ENCODE results near the gene NLRP10. TPM values are rescaled to one million over a fixed set of nuclear protein-coding genes. Genes with fewer than 3 reads are reported as not detected.

The NLRP10 gene
- total and polyA plus RNA-seq, 9 donors, result not detected

Other genes starting within 250 kb of the NLRP10 start
- gene OR5P2, start 168.5 kb downstream of the NLRP10 start, total RNA-seq, result not detected
- gene OR5P2, start 168.5 kb downstream of the NLRP10 start, polyA plus RNA-seq (ENCODE audit: insufficient read depth in 1 of 8, insufficient read length in 8 of 8, low replicate concordance in 1 of 8), result not detected
- gene OR5P3, start 134.6 kb downstream of the NLRP10 start, total RNA-seq, result not detected
- under 1 TPM in 1 of 8 donors, not detected in 7; 0.27 TPM for gene OR5P3, start 134.6 kb downstream of the NLRP10 start, polyA plus RNA-seq (ENCODE audit: insufficient read depth in 1 of 8, insufficient read length in 8 of 8, low replicate concordance in 1 of 8)
- gene OR10A6, start 34.2 kb downstream of the NLRP10 start, total RNA-seq, result not detected
- not detected for gene OR10A6, start 34.2 kb downstream of the NLRP10 start, polyA plus RNA-seq (ENCODE audit: insufficient read depth in 1 of 8, insufficient read length in 8 of 8, low replicate concordance in 1 of 8)
- not detected for gene OR10A3, start 23.7 kb downstream of the NLRP10 start, total RNA-seq
- under 1 TPM in 3 of 8 donors, not detected in 5; 0.04 to 0.17 (median 0.12) TPM for gene OR10A3, start 23.7 kb downstream of the NLRP10 start, polyA plus RNA-seq (ENCODE audit: insufficient read depth in 1 of 8, insufficient read length in 8 of 8, low replicate concordance in 1 of 8)
- gene EIF3F, start 21.9 kb upstream of the NLRP10 start, total RNA-seq, result 428 TPM
- 100 to 1,000 TPM; 386 to 452 (median 409) TPM for gene EIF3F, start 21.9 kb upstream of the NLRP10 start, polyA plus RNA-seq (ENCODE audit: insufficient read depth in 1 of 8, insufficient read length in 8 of 8, low replicate concordance in 1 of 8)
- 16.7 TPM for gene TUB, start 115.8 kb upstream of the NLRP10 start, total RNA-seq
- 10 to 100 TPM in 7 of 8 donors, 1 to 10 TPM in 1; 9.5 to 20.3 (median 15.0) TPM for gene TUB, start 115.8 kb upstream of the NLRP10 start, polyA plus RNA-seq (ENCODE audit: insufficient read depth in 1 of 8, insufficient read length in 8 of 8, low replicate concordance in 1 of 8)
- gene RIC3, start 203.6 kb upstream of the NLRP10 start, total RNA-seq, result 0.18 TPM
- gene RIC3, start 203.6 kb upstream of the NLRP10 start, polyA plus RNA-seq (ENCODE audit: insufficient read depth in 1 of 8, insufficient read length in 8 of 8, low replicate concordance in 1 of 8), result 1 to 10 TPM in 2 of 8 donors, under 1 TPM in 6; 0.22 to 1.7 (median 0.50) TPM

Measured in muscle of leg (tissue), 9 donors.